Osteocyte (in vitro differentiated cells): ENCODE results near the gene HMGN1. TPM values are rescaled to one million over a fixed set of nuclear protein-coding genes. Genes with fewer than 3 reads are reported as not detected.

Experiments used
- DNase-seq: peaks from one replicate; pipeline ENCODE4 v3.0.0; 2021; ENCODE audit warnings: mixed read lengths; ENCODE audit not compliant: unreplicated experiment; ENCODE audit errors: extremely low spot score
- H3K27ac Mint-ChIP-seq: one replicate; pipeline ENCODE4 v1.8.0; 2021; ENCODE audit warnings: mild to moderate bottlenecking, mixed read lengths; ENCODE audit not compliant: unreplicated experiment
- H3K27me3 Mint-ChIP-seq: one replicate; pipeline ENCODE4 v1.8.0; 2021; ENCODE audit warnings: mixed read lengths; ENCODE audit not compliant: unreplicated experiment
- H3K36me3 Mint-ChIP-seq: one replicate; pipeline ENCODE4 v1.8.0; 2021; ENCODE audit warnings: mixed read lengths; ENCODE audit not compliant: unreplicated experiment
- H3K4me1 Mint-ChIP-seq: one replicate; pipeline ENCODE4 v1.8.0; 2021; ENCODE audit warnings: mixed read lengths; ENCODE audit not compliant: unreplicated experiment
- H3K4me3 Mint-ChIP-seq: one replicate; pipeline ENCODE4 v1.8.0; 2021; ENCODE audit warnings: mild to moderate bottlenecking, moderate library complexity, mixed read lengths; ENCODE audit not compliant: unreplicated experiment
- H3K9me3 Mint-ChIP-seq: one replicate; pipeline ENCODE4 v1.8.0; 2021; ENCODE audit warnings: mixed read lengths; ENCODE audit not compliant: unreplicated experiment
- total RNA-seq: library from RNA; stranded (reverse); gene quantifications from 2 replicates; pipeline ENCODE4 v1.2.1, GENCODE V29; 2021
- TF ChIP-seq, protein P1 (sequence below): fragments of 200-600 bp; sonication (generic); IDR thresholded peaks from 2 replicates; pipeline ENCODE4 v1.5.0; 2021; ENCODE audit warnings: antibody characterized with exemption, mild to moderate bottlenecking, moderate library complexity

The HMGN1 gene
- total RNA-seq, 1 donor from 2014 or later = 289 TPM

DNA sequence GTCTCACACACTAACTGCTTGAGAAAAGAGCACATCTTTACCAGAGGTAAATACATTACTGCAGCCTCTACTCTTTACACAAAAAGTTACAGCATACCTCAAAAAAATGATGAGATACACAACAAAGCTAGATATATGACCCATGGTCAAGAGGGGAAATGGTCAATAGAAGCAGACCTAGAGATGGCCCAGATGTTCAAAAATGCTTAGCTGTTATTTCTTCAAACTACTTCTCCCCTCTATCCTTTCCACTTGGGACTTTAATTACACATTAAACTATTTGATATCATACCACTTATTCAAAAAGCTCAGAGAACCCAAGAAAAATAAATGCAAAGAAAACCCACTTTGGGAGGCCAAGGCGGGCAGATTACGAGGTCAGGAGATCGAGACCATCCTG is 48.3 kb downstream of the HMGN1 start:
- no peaks in the 10 kb centered on the region for H3K27me3 Mint-ChIP-seq
- H3K36me3 Mint-ChIP-seq = peaks cover 38% of the 10 kb centered on the region
- peaks cover 7% of the 10 kb centered on the region for H3K9me3 Mint-ChIP-seq
- H3K4me3 Mint-ChIP-seq = no peak overlapping the region
- TF ChIP-seq, protein P1, sequence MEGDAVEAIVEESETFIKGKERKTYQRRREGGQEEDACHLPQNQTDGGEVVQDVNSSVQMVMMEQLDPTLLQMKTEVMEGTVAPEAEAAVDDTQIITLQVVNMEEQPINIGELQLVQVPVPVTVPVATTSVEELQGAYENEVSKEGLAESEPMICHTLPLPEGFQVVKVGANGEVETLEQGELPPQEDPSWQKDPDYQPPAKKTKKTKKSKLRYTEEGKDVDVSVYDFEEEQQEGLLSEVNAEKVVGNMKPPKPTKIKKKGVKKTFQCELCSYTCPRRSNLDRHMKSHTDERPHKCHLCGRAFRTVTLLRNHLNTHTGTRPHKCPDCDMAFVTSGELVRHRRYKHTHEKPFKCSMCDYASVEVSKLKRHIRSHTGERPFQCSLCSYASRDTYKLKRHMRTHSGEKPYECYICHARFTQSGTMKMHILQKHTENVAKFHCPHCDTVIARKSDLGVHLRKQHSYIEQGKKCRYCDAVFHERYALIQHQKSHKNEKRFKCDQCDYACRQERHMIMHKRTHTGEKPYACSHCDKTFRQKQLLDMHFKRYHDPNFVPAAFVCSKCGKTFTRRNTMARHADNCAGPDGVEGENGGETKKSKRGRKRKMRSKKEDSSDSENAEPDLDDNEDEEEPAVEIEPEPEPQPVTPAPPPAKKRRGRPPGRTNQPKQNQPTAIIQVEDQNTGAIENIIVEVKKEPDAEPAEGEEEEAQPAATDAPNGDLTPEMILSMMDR = no peak
- no peak for DNase-seq
- H3K27ac Mint-ChIP-seq = no peak overlapping the region
- H3K4me1 Mint-ChIP-seq = peaks cover 4% of the 10 kb centered on the region

- DNase-seq = no peak
- H3K9me3 Mint-ChIP-seq = peaks cover 7% of the 10 kb centered on the region
- TF ChIP-seq, protein P1 = no peak
- no peak overlapping the region for H3K27ac Mint-ChIP-seq
- no peak overlapping the region for H3K4me3 Mint-ChIP-seq
- H3K27me3 Mint-ChIP-seq = no peaks in the 10 kb centered on the region
- peaks cover 59% of the 10 kb centered on the region for H3K36me3 Mint-ChIP-seq
- H3K4me1 Mint-ChIP-seq = peaks cover 4% of the 10 kb centered on the region
Measured at GRCh38 chr21:39296891-39297290, 52.0 kb downstream of the HMGN1 start.

Other genes with a start within 250 kb of the HMGN1 start
- gene PSMG1, start 165.6 kb downstream of the HMGN1 start, total RNA-seq = 49.0 and 49.6 TPM in 2 replicates
- 40.8 and 41.9 TPM in 2 replicates for gene BRWD1, start 35.5 kb downstream of the HMGN1 start, total RNA-seq
- 1.1 and 1.4 TPM in 2 replicates for gene LCA5L, start 96.7 kb upstream of the HMGN1 start, total RNA-seq
- gene SH3BGR, start 102.9 kb upstream of the HMGN1 start, total RNA-seq = 1.2 and 2.0 TPM in 2 replicates